HS-5 (cell line): ENCODE measurements around the gene ROPN1B.

ENCODE experiments used
- DNase-seq: peaks from one replicate; pipeline ENCODE4 v3.0.0-alpha.2; 2012; ENCODE audit warnings: low read depth

ROPN1B gene

DNA sequence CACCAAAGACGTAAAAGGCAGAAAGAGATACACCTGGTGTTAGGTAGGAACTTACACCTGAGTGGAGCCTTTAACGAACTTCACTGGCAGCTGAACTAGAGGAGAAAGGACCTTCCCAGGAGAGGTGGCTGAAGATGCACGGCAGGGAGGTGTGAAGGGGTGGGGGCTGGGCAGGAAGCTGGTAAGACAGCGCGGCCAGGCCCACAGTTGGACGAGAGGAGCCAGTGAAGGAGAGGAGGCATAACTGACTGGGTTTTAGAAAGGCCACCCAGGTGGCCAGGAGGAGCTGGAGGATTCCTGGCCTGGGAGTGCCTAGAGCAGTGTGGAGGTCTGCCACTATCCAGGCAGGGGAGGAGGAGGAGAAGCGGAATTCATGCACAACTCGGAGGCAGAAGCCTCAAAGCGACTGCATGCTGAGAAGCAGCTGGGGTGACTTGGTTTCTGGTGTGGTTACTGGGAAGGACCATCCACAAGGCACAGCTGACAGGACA, 63.0 kb downstream of the ROPN1B start:
- no peak for DNase-seq
